ENCODE results near the gene STAG3.

DNA sequence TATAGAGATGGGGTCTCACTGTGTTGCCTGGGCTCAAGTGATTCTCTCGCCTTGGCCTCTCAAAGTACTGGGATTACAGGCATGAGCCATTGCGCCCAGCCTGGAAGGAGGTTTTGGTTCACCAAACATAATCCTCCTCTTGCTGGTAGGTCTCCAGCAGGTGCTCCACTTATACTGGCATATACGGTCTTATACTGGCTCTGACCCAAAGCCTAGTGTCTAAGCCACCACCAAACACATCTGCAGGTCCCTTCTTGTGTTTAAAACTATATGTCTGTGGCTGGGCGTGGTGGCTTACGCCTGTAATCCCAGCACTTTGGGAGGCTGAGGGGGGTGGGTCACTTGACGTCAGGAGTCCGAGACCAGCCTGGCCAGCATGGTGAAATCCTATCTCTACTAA is 45.6 kb upstream of the STAG3 start:
- TF ChIP-seq, protein P1, sequence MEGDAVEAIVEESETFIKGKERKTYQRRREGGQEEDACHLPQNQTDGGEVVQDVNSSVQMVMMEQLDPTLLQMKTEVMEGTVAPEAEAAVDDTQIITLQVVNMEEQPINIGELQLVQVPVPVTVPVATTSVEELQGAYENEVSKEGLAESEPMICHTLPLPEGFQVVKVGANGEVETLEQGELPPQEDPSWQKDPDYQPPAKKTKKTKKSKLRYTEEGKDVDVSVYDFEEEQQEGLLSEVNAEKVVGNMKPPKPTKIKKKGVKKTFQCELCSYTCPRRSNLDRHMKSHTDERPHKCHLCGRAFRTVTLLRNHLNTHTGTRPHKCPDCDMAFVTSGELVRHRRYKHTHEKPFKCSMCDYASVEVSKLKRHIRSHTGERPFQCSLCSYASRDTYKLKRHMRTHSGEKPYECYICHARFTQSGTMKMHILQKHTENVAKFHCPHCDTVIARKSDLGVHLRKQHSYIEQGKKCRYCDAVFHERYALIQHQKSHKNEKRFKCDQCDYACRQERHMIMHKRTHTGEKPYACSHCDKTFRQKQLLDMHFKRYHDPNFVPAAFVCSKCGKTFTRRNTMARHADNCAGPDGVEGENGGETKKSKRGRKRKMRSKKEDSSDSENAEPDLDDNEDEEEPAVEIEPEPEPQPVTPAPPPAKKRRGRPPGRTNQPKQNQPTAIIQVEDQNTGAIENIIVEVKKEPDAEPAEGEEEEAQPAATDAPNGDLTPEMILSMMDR (conservative IDR thresholded peaks at IDR 0.05; ENCODE audit: low read depth in 2 of 2): no peak
- no peak for TF ChIP-seq ZNF114 (CRISPR knock-in tag; IDR thresholded peaks at IDR 0.05)
- no peak for TF ChIP-seq CREB1 (CRISPR knock-in tag; IDR thresholded peaks at IDR 0.05; ENCODE audit: low read depth)
- TF ChIP-seq, protein P2, sequence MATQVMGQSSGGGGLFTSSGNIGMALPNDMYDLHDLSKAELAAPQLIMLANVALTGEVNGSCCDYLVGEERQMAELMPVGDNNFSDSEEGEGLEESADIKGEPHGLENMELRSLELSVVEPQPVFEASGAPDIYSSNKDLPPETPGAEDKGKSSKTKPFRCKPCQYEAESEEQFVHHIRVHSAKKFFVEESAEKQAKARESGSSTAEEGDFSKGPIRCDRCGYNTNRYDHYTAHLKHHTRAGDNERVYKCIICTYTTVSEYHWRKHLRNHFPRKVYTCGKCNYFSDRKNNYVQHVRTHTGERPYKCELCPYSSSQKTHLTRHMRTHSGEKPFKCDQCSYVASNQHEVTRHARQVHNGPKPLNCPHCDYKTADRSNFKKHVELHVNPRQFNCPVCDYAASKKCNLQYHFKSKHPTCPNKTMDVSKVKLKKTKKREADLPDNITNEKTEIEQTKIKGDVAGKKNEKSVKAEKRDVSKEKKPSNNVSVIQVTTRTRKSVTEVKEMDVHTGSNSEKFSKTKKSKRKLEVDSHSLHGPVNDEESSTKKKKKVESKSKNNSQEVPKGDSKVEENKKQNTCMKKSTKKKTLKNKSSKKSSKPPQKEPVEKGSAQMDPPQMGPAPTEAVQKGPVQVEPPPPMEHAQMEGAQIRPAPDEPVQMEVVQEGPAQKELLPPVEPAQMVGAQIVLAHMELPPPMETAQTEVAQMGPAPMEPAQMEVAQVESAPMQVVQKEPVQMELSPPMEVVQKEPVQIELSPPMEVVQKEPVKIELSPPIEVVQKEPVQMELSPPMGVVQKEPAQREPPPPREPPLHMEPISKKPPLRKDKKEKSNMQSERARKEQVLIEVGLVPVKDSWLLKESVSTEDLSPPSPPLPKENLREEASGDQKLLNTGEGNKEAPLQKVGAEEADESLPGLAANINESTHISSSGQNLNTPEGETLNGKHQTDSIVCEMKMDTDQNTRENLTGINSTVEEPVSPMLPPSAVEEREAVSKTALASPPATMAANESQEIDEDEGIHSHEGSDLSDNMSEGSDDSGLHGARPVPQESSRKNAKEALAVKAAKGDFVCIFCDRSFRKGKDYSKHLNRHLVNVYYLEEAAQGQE (IDR thresholded peaks at IDR 0.05; ENCODE audit: unreplicated experiment): no peak
- TF ChIP-seq EZH2 (IDR thresholded peaks at IDR 0.05; ENCODE audit: low read depth, unreplicated experiment): no peak
- no peak for TF ChIP-seq POLR2AphosphoS5 (IDR thresholded peaks at IDR 0.05; ENCODE audit: low read depth)

All from GM23338 (cell line).